OCI-LY3 (cell line): ENCODE measurements around the gene RAP1GAP2.

ENCODE experiments used
- H2AFZ ChIP-seq: fragments of 200-600, 300-600 bp; shearing (Covaris generic); 2 replicates; pipeline ENCODE4 v1.6.0; 2014; ENCODE audit warnings: antibody characterized with exemption, low read depth, low read length
- H3K27ac ChIP-seq: fragments of 200-600, 300-600 bp; sonication (generic); 2 replicates; pipeline ENCODE4 v1.5.1; 2014; ENCODE audit warnings: mild to moderate bottlenecking, low read length, moderate library complexity, mixed read lengths
- H3K27me3 ChIP-seq: fragments of 200-600, 300-600 bp; sonication (generic); 2 replicates; pipeline ENCODE4 v1.6.1; 2014; ENCODE audit warnings: low read depth, low read length, mixed read lengths
- H3K36me3 ChIP-seq: fragments of 200-600, 300-600 bp; sonication (generic); replicated peaks from 2 replicates; pipeline ENCODE3; 2014; ENCODE audit warnings: low read depth, low read length, mixed read lengths
- H3K4me1 ChIP-seq: fragments of 300-600, 200-600 bp; sonication (generic); 2 replicates; pipeline ENCODE4 v1.6.1; 2014; ENCODE audit warnings: low read length, mixed read lengths
- H3K4me2 ChIP-seq: fragments of 200-600, 300-600 bp; sonication (generic); 2 replicates; pipeline ENCODE4 v1.6.1; 2014; ENCODE audit warnings: low read length, mixed read lengths
- H3K4me3 ChIP-seq: fragments of 300-600, 200-600 bp; sonication (generic); 2 replicates; pipeline ENCODE4 v1.5.1; 2014; ENCODE audit warnings: antibody characterized with exemption, mild to moderate bottlenecking, low read length, moderate library complexity
- H3K79me2 ChIP-seq: fragments of 300-600, 200-600 bp; shearing (Covaris generic); 2 replicates; pipeline ENCODE4 v1.6.1; 2014; ENCODE audit warnings: mild to moderate bottlenecking, low read length, mixed read lengths
- H3K9ac ChIP-seq: fragments of 300-600, 200-600 bp; shearing (Covaris generic); 2 replicates; pipeline ENCODE4 v1.6.0; 2014; ENCODE audit warnings: mild to moderate bottlenecking, low read length, moderate library complexity
- H3K9me3 ChIP-seq: fragments of 200-600, 300-600 bp; shearing (Covaris generic); 2 replicates; pipeline ENCODE4 v1.6.1; 2014; ENCODE audit warnings: low read length, mixed read lengths; ENCODE audit not compliant: insufficient read depth
- H4K20me1 ChIP-seq: fragments of 200-600, 300-600 bp; sonication (generic); 2 replicates; pipeline ENCODE4 v1.6.1; 2016; ENCODE audit warnings: low read length, mixed read lengths; ENCODE audit not compliant: insufficient read depth
- EZH2phosphoT487 ChIP-seq: fragments of 200-600 bp; shearing (Covaris generic); IDR thresholded peaks from 2 replicates; pipeline ENCODE4 v1.6.1; 2018; ENCODE audit warnings: antibody characterized with exemption, mixed run types, low read depth
- TF ChIP-seq, protein P1 (sequence below): fragments of 200-600, 300-600 bp; sonication (generic); IDR thresholded peaks from 2 replicates; pipeline ENCODE4 v1.5.1; 2014; ENCODE audit warnings: antibody characterized with exemption, low read length, low read depth

Gene RAP1GAP2

DNA sequence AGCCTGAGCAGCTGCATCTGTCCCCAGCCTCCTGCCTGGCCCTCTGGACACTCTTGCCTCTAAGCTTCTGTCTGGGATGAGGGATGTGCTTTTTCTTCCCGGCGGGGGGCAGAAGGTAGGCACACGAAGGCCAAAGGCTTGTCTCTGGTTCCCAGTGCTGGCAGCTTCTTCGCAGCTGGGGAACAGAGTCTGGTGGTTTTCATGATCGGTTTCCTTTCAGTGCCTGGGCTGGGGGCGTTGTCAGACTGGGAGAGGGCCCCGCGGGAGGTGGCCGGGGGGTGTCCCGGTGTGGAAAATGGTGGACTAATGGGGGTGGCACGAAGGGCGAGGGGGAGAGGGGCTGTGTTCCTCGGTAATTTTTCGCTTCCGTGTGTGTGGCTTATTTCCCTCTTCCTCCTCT lies 988 bp downstream of the RAP1GAP2 start:
- TF ChIP-seq, protein P1, sequence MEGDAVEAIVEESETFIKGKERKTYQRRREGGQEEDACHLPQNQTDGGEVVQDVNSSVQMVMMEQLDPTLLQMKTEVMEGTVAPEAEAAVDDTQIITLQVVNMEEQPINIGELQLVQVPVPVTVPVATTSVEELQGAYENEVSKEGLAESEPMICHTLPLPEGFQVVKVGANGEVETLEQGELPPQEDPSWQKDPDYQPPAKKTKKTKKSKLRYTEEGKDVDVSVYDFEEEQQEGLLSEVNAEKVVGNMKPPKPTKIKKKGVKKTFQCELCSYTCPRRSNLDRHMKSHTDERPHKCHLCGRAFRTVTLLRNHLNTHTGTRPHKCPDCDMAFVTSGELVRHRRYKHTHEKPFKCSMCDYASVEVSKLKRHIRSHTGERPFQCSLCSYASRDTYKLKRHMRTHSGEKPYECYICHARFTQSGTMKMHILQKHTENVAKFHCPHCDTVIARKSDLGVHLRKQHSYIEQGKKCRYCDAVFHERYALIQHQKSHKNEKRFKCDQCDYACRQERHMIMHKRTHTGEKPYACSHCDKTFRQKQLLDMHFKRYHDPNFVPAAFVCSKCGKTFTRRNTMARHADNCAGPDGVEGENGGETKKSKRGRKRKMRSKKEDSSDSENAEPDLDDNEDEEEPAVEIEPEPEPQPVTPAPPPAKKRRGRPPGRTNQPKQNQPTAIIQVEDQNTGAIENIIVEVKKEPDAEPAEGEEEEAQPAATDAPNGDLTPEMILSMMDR = no peak
- TF ChIP-seq EZH2phosphoT487 = no peak
- Histone ChIP-seq H3K9ac (no peak overlapping the region), H3K36me3 (no peaks in the 10 kb centered on the region), H2AFZ (no peak overlapping the region), H3K79me2 (no peaks in the 10 kb centered on the region), H3K4me1 (no peaks in the 10 kb centered on the region), H3K4me2 (no peak overlapping the region), H3K9me3 (no peaks in the 10 kb centered on the region), H4K20me1 (no peaks in the 10 kb centered on the region), H3K27ac (no peak overlapping the region), H3K4me3 (no peak overlapping the region), H3K27me3 (0 out of 2 replicates have a peak, but pooled peaks cover 3% of the 10 kb centered on the region)

DNA sequence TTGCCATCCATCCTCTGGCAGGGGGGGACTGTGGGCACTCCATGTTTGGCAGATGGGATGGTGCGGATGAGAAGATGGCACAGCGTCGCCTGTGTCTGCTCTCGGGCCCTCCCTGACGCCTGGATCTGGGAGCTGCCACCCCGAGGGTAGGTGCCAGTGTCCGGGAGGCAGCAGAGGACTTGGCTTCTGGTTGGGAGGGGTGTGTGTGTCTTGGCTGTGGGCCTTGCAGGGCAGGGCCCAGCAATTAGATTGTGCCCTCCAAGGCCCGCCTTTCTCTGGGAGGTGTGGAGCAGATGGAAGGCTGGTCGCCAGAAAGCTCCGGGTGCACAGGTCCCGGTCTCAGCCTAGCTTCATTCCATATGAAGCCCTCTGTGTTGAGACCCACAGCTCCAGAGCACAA lies 1.4 kb downstream of the RAP1GAP2 start:
- no peak overlapping the region for H2AFZ ChIP-seq
- no peaks in the 10 kb centered on the region for H3K36me3 ChIP-seq
- no peak overlapping the region for H3K4me2 ChIP-seq
- no peaks in the 10 kb centered on the region for H3K4me1 ChIP-seq
- H3K27me3 ChIP-seq = 0 out of 2 replicates have a peak, but pooled peaks cover 3% of the 10 kb centered on the region
- no peaks in the 10 kb centered on the region for H4K20me1 ChIP-seq
- no peak overlapping the region for H3K27ac ChIP-seq
- H3K79me2 ChIP-seq = no peaks in the 10 kb centered on the region
- no peak overlapping the region for H3K4me3 ChIP-seq
- no peaks in the 10 kb centered on the region for H3K9me3 ChIP-seq
- H3K9ac ChIP-seq = no peak overlapping the region
- no peak for TF ChIP-seq EZH2phosphoT487
- TF ChIP-seq, protein P1 = no peak

DNA sequence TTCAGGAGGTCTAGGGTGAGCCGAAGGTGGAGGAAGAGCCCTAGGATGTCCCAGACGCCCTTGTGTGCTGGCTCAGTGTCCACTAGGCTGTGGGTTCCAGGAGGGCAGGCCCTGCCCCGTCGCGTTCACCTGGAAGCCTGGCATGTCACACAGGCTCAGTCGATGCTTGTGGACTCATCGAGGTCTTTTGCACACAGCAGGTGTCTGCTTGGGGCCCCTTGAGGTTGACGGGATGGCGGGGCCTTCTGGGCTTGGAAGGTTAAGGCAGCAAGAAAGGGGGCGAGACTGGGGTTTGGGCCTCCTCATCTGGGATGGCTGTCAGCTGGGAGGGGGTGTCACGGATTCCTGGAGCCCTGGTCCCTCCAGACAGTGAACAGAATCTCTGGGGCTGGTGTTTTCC lies 1.9 kb downstream of the RAP1GAP2 start:
- Histone ChIP-seq H3K36me3 (no peaks in the 10 kb centered on the region), H2AFZ (no peak overlapping the region), H4K20me1 (no peaks in the 10 kb centered on the region), H3K27ac (no peak overlapping the region), H3K79me2 (no peaks in the 10 kb centered on the region), H3K27me3 (0 out of 2 replicates have a peak, but pooled peaks cover 3% of the 10 kb centered on the region), H3K9ac (no peak overlapping the region), H3K4me1 (no peaks in the 10 kb centered on the region), H3K4me2 (no peak overlapping the region), H3K9me3 (no peaks in the 10 kb centered on the region), H3K4me3 (no peak overlapping the region)
- TF ChIP-seq, protein P1 = no peak
- no peak for TF ChIP-seq EZH2phosphoT487

DNA sequence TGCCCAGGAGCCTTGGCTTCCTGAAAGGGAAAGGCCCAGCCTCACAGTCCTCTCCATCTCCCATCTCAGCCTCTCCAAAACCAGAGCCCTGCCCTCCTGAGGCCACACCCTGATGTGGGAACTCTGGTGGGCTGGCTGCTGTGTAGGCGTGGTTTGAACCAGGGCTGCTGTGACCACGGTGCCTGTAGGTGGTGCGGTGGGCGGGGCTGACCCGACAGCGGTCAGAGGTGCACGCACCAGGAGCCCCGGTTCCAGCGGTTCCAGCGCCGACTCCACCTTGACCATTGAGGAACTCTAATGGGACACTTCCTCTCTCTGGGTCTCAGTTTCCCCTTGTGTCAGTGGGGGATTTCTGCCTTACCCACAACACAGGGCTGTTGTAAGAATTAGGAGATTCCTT lies 2.4 kb downstream of the RAP1GAP2 start:
- TF ChIP-seq, protein P1 = no peak
- no peak for TF ChIP-seq EZH2phosphoT487
- no peak overlapping the region for H2AFZ ChIP-seq
- H3K36me3 ChIP-seq = no peaks in the 10 kb centered on the region
- H3K9me3 ChIP-seq = no peaks in the 10 kb centered on the region
- H3K4me1 ChIP-seq = no peaks in the 10 kb centered on the region
- H3K79me2 ChIP-seq = no peaks in the 10 kb centered on the region
- H3K4me2 ChIP-seq = no peak overlapping the region
- H3K4me3 ChIP-seq = no peak overlapping the region
- H3K27ac ChIP-seq = no peak overlapping the region
- no peaks in the 10 kb centered on the region for H4K20me1 ChIP-seq
- H3K9ac ChIP-seq = no peak overlapping the region
- 0 out of 2 replicates have a peak, but pooled peaks cover 3% of the 10 kb centered on the region for H3K27me3 ChIP-seq
